ENCODE data around the gene NOL4L.

NOL4L gene

GRCh38 chr20:32456869-32457478 is 128.2 kb downstream of the NOL4L start:
- no peak for DNase-seq (ENCODE audit: low read depth in 2 of 2)

- no peak for DNase-seq (ENCODE audit: low read depth in 2 of 2)
Measured at GRCh38 chr20:32455901-32456701, 129.0 kb downstream of the NOL4L start.

- no peak for DNase-seq (ENCODE audit: low read depth in 2 of 2)
Measured at GRCh38 chr20:32455171-32455900, 129.8 kb downstream of the NOL4L start.

- DNase-seq (ENCODE audit: low read depth in 2 of 2), result no peak
Measured at GRCh38 chr20:32454164-32455145, 130.7 kb downstream of the NOL4L start.

DNA sequence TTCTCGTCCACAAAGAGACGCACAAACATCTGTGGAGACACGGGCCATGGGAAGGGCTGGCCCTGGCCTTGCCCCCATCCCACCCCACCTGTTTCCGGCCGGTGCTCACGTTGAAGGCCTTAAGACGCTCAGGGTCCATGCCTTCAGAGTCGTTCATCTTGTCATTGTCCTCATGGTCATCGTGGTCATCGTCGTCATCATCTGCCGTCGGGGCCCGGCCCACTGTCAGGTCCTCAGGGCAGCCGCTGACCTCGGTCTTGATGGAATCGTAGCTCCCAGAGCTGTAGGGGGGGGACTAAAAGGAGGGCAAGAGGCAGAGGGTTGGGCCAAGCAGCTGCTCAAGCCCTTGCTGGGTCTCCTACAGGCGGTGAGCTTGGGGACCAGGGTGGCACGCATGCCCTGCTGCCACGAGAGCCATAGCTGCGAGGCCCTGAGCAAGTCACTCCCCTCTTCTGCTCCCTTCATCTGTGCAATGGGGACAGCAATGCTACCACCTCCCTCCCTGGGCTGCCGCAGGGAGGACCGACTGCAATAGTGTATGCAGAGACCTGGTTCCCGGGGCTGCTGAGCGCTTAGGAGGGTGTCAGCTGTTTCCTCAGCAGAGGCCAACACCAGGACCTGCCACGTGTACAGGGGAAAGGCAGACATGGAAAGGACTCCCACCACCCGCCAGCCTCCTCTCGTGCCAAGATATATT is 131.5 kb downstream of the NOL4L start:
- DNase-seq (ENCODE audit: low read depth in 2 of 2), result no peak

DNA sequence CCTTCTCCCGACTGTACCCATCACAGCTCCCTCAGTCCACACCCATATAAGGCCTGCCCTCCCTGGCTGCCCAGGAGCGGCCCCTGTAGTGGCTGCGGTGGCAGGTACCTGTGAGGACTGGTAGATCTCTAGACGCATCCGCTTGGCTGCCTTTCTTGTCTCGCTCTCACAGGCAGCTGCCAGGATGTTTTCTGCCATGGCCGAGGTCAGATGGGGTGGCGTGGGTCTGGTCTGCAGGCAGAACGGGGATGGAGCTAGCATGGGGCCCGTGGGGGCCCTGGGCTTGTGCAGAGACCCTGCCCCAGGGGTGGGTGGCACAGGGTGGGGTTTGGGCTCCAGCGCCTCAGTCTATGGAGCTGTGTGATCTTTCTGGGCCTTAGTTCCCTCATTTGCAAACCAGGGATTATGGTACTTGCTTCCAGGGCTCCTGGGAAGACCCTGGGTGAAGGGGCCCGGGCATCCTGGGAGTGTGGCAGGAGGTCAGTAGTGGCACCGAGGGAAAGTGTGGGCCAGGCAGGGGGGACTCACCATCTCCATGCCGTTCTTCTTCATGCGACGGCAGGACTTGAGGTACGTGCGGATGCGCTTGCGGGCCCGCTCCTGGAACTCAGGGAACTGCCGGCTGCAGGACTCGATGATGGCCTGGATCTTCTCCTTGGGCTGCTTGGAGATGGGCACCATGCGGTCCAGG is 132.2 kb downstream of the NOL4L start:
- DNase-seq (ENCODE audit: low read depth in 2 of 2), result no peak

- DNase-seq (ENCODE audit: low read depth in 2 of 2), result no peak
Measured at GRCh38 chr20:32451682-32452461, 133.3 kb downstream of the NOL4L start.

DNA sequence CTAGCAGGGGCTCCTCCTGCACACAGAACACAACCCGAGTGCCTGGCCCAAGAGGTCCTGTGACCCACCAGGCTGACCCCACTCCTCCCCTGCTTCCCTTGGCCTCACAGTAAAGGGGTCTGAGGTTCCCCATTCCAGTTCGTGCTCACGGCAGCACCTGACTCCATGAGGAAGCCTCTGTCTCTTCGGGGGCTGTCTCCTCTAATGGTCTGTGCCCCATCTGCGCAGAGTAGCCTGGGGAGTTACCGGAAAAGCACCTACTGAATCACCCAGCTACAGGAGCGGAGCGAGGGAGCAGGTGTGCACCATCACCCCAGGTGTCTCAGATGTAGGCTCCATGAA is 133.8 kb downstream of the NOL4L start:
- no peak for DNase-seq (ENCODE audit: low read depth in 2 of 2)

DNA sequence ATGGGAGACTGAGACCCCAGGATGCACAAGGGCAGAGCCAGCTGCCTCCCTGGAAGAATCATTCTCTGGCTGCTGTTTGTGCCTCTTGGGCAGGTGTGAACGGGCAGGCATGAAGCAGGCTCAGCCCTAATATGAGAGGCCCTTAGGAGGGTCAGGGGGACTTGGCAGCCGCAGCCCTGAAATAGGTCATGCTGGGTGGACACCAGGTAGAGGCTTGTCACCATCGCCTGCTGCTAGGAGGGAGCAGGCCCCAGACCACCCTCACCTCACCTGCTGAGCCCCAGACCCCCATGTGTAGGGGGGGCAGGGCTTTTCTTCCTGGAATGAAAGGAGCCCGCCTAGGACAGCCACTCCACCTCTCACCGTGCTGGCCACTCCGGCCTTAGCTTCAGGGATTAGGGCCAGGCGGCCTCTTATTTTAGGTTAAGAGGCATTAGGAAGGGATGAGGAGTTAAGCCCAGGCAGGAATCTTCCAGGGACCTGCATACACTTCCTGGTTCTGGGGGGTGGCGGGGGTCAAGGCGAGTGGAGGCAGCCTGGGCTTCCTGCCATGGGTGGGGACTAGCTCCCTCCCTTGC is 134.6 kb downstream of the NOL4L start:
- DNase-seq (ENCODE audit: low read depth in 2 of 2), result no peak

- no peak for DNase-seq (ENCODE audit: low read depth in 2 of 2)
Measured at GRCh38 chr20:32449890-32450401, 135.2 kb downstream of the NOL4L start.

- no peak for DNase-seq (ENCODE audit: low read depth in 2 of 2)
Measured at GRCh38 chr20:32449057-32449889, 135.9 kb downstream of the NOL4L start.

DNA sequence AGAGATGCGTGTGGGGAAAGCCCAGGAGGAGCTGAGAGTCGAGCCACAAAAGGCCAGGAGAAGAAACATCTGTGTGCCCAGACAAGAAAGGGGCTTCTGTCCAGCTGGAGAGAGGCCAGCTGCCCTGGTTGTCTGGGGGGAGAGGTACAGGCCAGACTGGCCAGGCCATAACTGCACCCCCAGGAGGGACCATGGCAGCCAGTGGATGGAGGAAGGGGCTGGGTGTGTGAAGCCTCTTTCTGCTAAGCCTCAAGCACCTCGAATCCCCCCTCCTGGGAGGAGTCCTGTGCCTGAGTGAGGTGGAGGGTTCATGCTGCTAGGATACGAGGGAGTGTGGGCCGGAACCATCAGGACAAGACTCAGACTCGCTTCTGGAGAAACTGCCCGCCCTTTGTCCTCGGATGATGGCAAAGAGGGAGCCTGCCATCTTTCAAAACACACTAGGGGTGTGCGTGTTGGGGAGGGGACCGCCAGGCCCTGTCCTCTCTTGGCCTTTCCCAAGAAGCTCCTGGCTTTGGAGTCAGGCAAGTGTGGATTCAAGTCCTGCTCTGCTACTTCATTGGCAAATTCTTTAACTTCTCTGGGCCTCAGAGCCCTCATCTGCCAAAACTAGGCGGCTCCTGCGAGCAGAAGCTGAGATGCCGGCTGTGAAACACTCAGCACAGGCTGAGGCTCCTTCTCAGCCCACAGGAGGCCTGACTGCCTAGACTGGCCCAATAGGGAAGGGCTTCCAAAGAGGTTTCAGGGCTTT is 136.7 kb downstream of the NOL4L start:
- no peak for DNase-seq (ENCODE audit: low read depth in 2 of 2)

DNA sequence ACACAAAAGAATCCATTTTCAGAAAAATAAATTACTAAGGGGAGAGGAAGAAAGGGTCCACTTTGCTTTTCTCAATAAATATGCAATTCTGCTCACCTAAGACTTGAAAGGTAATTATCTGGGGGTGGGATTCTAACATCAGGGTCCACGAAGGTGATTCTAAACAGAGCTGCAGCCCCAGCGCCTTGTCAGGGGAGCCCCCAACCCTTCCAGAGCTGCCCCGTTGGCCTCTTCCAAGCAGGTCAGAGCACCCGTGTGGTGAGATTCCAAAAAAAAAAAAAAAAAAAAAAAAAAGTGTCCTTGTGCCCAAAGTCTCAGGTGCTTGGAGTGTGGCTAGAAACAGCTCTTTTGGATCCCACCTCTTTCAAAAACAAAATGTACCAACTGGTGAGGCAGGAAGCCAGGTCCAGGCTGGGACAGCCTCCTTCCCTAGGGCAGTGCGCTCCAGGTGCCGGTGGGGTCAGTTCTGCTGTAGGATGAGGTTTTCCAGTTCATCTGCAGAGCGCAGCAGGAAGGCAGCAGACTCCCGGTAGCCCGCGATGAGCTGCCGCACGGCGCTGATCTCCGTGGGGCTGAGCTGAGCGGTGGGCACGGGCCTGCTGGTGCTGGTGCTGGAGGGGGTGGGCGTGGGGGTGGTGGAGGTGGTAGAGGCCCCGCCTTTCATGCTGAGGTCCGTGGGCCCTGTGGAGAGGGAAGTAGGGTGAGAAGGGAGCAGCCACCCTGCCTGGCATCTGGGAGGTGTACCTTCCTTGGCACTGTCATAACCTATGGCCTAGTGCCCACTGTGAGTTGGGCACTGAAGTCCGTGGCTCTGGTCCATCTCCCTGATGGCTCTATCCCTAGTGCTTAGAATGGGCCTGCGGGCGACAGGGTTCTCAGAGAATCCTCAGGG is 137.8 kb downstream of the NOL4L start:
- DNase-seq (ENCODE audit: low read depth in 2 of 2), result no peak

DNA sequence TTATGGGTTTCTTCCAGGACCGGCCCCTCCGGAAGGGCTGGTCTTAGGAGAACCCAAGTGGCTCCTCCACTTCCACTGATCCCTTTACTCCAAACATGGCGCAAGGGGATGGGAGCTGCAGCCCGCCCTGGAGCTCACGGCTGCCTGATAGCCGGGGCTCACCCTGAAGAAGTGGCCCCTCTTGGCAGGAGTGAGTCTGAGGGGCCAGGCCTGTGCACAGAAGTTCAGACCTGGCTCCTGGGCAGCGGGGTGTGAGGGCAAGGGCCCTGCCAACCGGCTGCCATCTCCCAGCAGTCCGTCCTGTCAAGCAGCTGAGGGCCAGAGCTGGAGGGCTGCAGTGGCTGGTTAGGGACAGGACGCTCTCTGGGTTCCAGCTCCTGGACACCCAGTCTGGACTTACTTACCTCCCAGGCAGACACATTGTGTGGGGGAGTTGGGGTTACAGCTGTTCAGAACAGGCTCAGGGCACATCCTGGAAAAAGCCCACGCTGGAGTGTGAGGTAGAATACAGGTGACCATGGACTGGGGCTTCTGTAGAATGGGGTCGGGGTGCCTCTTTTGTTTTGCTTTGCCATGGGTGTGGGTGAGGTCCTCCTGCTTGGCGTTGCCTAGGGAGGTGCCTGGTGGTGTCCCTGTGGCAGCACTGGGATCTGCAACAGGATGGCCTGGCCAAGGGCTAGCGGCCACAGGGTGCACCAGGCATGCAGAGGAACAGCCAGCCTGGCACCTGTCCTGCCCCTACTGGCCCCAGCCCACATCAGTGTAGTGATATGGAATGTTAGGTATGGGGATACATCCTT is 138.6 kb downstream of the NOL4L start:
- DNase-seq (ENCODE audit: low read depth in 2 of 2), result no peak

GRCh38 chr20:32445539-32446273 is 139.4 kb downstream of the NOL4L start:
- no peak for DNase-seq (ENCODE audit: low read depth in 2 of 2)
